Keratinocyte (primary cell): Measurements from ENCODE around the gene HDGF. TPM values are rescaled to one million over a fixed set of nuclear protein-coding genes. Genes with fewer than 3 reads are reported as not detected.

Experiments used
- DNase-seq: peaks from one replicate; pipeline ENCODE4 v3.0.0-alpha.2; 2011; ENCODE audit warnings: low read depth, missing footprints, low spot score
- FAIRE-seq: peaks from 2 replicates; lab custom pipeline; 2011; peaks lifted over from hg19 to GRCh38; lab: Jason Lieb, UNC
- H2AFZ ChIP-seq: 2 replicates; pipeline ENCODE4 v1.6.0; 2012; ENCODE audit warnings: low read length, control low read depth, inconsistent platforms; ENCODE audit not compliant: control insufficient read depth
- H3K27ac ChIP-seq: 2 replicates; pipeline ENCODE4 v1.5.1; 2011; ENCODE audit warnings: low read length; ENCODE audit not compliant: control insufficient read depth, insufficient read depth
- H3K27me3 ChIP-seq: 3 replicates; pipeline ENCODE4 v1.6.0; 2011; ENCODE audit warnings: low read length; ENCODE audit not compliant: control insufficient read depth, insufficient read depth; ENCODE audit errors: extremely low read depth
- H3K36me3 ChIP-seq, 2 experiments: 2 replicates in 1 of 2; 3 replicates in 1 of 2; pipeline ENCODE4 v1.5.1; 2011; ENCODE audit warnings: low read length in 2 of 2, mild to moderate bottlenecking in 1 of 2; ENCODE audit not compliant: control insufficient read depth in 2 of 2, insufficient read depth in 2 of 2; ENCODE audit errors: extremely low read depth in 1 of 2
- H3K4me1 ChIP-seq: 3 replicates; pipeline ENCODE4 v1.5.1; 2011; ENCODE audit warnings: low read length; ENCODE audit not compliant: control insufficient read depth, insufficient read depth; ENCODE audit errors: extremely low read depth
- H3K4me2 ChIP-seq: 3 replicates; pipeline ENCODE4 v1.6.0; 2011; ENCODE audit warnings: low read depth, low read length; ENCODE audit not compliant: control insufficient read depth, insufficient read depth; ENCODE audit errors: extremely low read depth
- H3K4me3 ChIP-seq, 3 experiments: fragments of 200-600 bp in 1 of 3; sonication (generic) in 1 of 3; 2 replicates in 2 of 3; 3 replicates in 1 of 3; pipeline ENCODE4 v1.5.1; 2011 to 2016; ENCODE audit warnings: low read length in 3 of 3, mild to moderate bottlenecking in 3 of 3, control low read depth in 2 of 3, inconsistent platforms in 1 of 3, low read depth in 1 of 3, mixed read lengths in 1 of 3, mixed run types in 1 of 3, moderate library complexity in 1 of 3; ENCODE audit not compliant: control insufficient read depth in 2 of 3, insufficient read depth in 2 of 3; ENCODE audit errors: extremely low read depth in 1 of 3
- H3K79me2 ChIP-seq: 2 replicates; pipeline ENCODE4 v1.6.0; 2012; ENCODE audit warnings: low read length; ENCODE audit not compliant: control insufficient read depth, insufficient read depth
- H3K9ac ChIP-seq: 3 replicates; pipeline ENCODE4 v1.6.0; 2011; ENCODE audit warnings: low read length; ENCODE audit not compliant: control insufficient read depth, insufficient read depth; ENCODE audit errors: extremely low read depth
- H3K9me1 ChIP-seq: 3 replicates; pipeline ENCODE4 v1.6.0; 2011; ENCODE audit warnings: low read length; ENCODE audit not compliant: control insufficient read depth, insufficient read depth; ENCODE audit errors: extremely low read depth
- H3K9me3 ChIP-seq: 2 replicates; pipeline ENCODE4 v1.5.1; 2012; ENCODE audit warnings: low read depth, low read length; ENCODE audit not compliant: control insufficient read depth
- H4K20me1 ChIP-seq: 3 replicates; pipeline ENCODE4 v1.6.0; 2011; ENCODE audit warnings: low read length; ENCODE audit not compliant: control insufficient read depth, insufficient read depth; ENCODE audit errors: extremely low read depth
- EZH2 ChIP-seq: IDR thresholded peaks from one replicate; pipeline ENCODE4 v1.6.1; 2012; ENCODE audit warnings: inconsistent platforms, mild to moderate bottlenecking, low read length, moderate library complexity
- dilution Hi-C: fragments of 300-500 bp; cut with MboI; formaldehyde crosslinking; loops from one replicate; pipeline ENCODE4 v1.7.0; 2020; ENCODE audit warnings: low sequenced_read_pairs; ENCODE audit not compliant: extremely low pct_ligation_motif_present
- polyA plus RNA-seq, 5 experiments: library from polyadenylated mRNA; depleted of rRNA in 3 of 5; stranded (reverse) in 3 of 5; stranded (forward) in 1 of 5; unstranded in 1 of 5; fragments of >200 nt; gene quantifications; 1 replicate in 1 of 5; 2 replicates in 3 of 5; 3 replicates in 1 of 5; pipeline versions ENCODE4 v1.2.1 to v1.2.3, GENCODE V29; 2011 to 2012; ENCODE audit warnings: missing spikeins in 2 of 5, low read depth in 1 of 5, low replicate concordance in 1 of 5
- TF ChIP-seq, protein P1 (sequence below), 3 experiments: IDR thresholded peaks in 1 of 3; conservative IDR thresholded peaks in 1 of 3; optimal IDR thresholded peaks in 1 of 3; 2 replicates in 2 of 3; 3 replicates in 1 of 3; pipeline versions ENCODE3 to v1.5.1; 2011; ENCODE audit warnings: low read length in 3 of 3, mild to moderate bottlenecking in 3 of 3, moderate library complexity in 2 of 3, control low read depth in 1 of 3, inconsistent platforms in 1 of 3; ENCODE audit not compliant: insufficient read depth in 2 of 3; ENCODE audit errors: extremely low read depth in 1 of 3

The HDGF gene
- polyA plus RNA-seq, 1 donor (not counting 4 experiments of a cell fraction or from before 2014, with no cell fraction given): 240 TPM

DNA sequence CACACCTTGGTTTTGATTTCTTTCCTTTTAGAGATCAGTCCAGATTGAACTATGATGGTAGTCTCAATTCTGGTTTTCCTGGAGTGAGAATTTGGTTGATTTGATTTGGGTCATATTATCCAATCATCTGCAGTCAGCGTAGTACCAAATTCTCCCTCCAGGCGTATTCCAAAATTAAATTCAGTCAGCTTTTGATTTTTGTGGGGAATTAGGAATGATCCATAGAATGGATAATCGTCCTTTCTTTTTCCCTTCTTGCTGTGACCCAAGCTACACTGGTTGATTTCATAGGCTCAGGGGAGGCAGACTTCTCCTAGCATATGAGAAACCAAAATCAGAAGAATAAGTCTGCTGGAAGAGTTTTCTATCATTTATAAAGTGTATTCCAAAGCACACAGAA lies 20.7 kb upstream of the HDGF start:
- no peak for FAIRE-seq
- Histone ChIP-seq H4K20me1 (peaks cover 10% of the 10 kb centered on the region), H3K4me1 (peaks cover 12% of the 10 kb centered on the region)

DNA sequence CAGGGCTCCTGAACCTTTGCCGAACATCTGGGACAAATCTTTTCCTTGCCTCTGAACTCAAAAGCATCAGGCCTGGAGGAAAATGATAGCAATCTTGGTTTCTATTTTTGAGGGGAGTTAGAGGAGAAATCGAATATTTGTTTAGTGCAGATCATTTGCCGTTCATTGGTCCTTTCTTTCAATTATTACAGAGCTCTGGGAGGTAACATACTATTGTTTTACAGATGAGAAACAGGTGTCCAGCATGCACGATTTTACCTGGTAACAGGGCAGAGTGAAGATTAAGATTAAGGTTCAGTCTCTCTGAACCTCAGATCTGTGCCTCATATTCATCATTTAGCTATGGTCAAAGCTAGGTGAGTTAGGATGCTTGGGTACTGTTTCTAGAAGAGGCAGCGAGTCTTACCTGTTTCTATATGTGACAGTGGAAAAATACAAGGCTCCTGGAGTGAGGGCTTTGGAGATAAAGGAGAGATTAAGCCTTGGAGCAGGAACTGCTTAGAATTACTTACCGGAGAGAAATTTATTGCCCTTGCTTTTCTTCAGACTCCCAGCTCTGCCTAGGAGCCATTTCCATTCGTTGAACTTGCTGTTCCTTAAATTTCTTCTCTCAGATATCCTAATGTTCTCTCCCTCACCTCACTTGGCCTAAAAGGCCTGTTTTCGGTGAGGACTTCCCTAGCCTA lies 17.3 kb upstream of the HDGF start:
- no peak for TF ChIP-seq EZH2
- TF ChIP-seq, protein P1, sequence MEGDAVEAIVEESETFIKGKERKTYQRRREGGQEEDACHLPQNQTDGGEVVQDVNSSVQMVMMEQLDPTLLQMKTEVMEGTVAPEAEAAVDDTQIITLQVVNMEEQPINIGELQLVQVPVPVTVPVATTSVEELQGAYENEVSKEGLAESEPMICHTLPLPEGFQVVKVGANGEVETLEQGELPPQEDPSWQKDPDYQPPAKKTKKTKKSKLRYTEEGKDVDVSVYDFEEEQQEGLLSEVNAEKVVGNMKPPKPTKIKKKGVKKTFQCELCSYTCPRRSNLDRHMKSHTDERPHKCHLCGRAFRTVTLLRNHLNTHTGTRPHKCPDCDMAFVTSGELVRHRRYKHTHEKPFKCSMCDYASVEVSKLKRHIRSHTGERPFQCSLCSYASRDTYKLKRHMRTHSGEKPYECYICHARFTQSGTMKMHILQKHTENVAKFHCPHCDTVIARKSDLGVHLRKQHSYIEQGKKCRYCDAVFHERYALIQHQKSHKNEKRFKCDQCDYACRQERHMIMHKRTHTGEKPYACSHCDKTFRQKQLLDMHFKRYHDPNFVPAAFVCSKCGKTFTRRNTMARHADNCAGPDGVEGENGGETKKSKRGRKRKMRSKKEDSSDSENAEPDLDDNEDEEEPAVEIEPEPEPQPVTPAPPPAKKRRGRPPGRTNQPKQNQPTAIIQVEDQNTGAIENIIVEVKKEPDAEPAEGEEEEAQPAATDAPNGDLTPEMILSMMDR (optimal IDR thresholded peaks at IDR 0.05 in 1 of 3, IDR thresholded peaks at IDR 0.05 in 1 of 3, conservative IDR thresholded peaks at IDR 0.05 in 1 of 3; ENCODE audit: extremely low read depth in 1 of 3, insufficient read depth in 2 of 3, low read length in 3 of 3): no peak
- peaks cover 10% of the 10 kb centered on the region for H4K20me1 ChIP-seq
- no peaks in the 10 kb centered on the region for H3K27me3 ChIP-seq
- no peak for FAIRE-seq
- H3K9ac ChIP-seq: peak overlapping the region; percentile 98
- no peak overlapping the region for H2AFZ ChIP-seq
- H3K9me3 ChIP-seq: no peaks in the 10 kb centered on the region
- peak overlapping the region; percentile 89 for H3K4me2 ChIP-seq
- peaks cover 63% of the 10 kb centered on the region for H3K79me2 ChIP-seq
- dilution Hi-C loops: no loop called here
- H3K9me1 ChIP-seq: peaks cover 3% of the 10 kb centered on the region
- peak overlapping the region; percentile 87 for H3K27ac ChIP-seq
- peak overlapping the region; percentile 71 to 89 (median 86) for H3K4me3 ChIP-seq
- peaks cover 18% of the 10 kb centered on the region for H3K4me1 ChIP-seq
- H3K36me3 ChIP-seq: peaks cover 7 to 8% of the 10 kb centered on the region in 2 experiments
- no peak for DNase-seq

More for the DNA sequence above, 20.7 kb upstream of the HDGF start:
- no peaks in the 10 kb centered on the region for H3K9me3 ChIP-seq
- no peak overlapping the region for H2AFZ ChIP-seq
- H3K27me3 ChIP-seq: no peaks in the 10 kb centered on the region
- H3K9ac ChIP-seq: no peak overlapping the region
- TF ChIP-seq, protein P1 (optimal IDR thresholded peaks at IDR 0.05 in 1 of 3, IDR thresholded peaks at IDR 0.05 in 1 of 3, conservative IDR thresholded peaks at IDR 0.05 in 1 of 3; ENCODE audit: extremely low read depth in 1 of 3, insufficient read depth in 2 of 3, low read length in 3 of 3): no peak
- no peak for TF ChIP-seq EZH2
- H3K27ac ChIP-seq: no peak overlapping the region
- peaks cover 89% of the 10 kb centered on the region for H3K79me2 ChIP-seq
- peaks cover 3% of the 10 kb centered on the region for H3K9me1 ChIP-seq
- no peak for DNase-seq
- dilution Hi-C loops: no loop called here
- H3K4me3 ChIP-seq: no peak overlapping the region
- H3K4me2 ChIP-seq: no peak overlapping the region
- peaks cover 9 to 10% of the 10 kb centered on the region in 2 experiments for H3K36me3 ChIP-seq
